Raji (cell line): ENCODE data around the gene CENPE.

Experiments
- POLR2A ChIP-seq: IDR thresholded peaks from 2 replicates; pipeline ENCODE4 v1.6.1; 2011; ENCODE audit warnings: low read depth, low read length, control low read depth; ENCODE audit not compliant: insufficient read depth

CENPE gene

DNA sequence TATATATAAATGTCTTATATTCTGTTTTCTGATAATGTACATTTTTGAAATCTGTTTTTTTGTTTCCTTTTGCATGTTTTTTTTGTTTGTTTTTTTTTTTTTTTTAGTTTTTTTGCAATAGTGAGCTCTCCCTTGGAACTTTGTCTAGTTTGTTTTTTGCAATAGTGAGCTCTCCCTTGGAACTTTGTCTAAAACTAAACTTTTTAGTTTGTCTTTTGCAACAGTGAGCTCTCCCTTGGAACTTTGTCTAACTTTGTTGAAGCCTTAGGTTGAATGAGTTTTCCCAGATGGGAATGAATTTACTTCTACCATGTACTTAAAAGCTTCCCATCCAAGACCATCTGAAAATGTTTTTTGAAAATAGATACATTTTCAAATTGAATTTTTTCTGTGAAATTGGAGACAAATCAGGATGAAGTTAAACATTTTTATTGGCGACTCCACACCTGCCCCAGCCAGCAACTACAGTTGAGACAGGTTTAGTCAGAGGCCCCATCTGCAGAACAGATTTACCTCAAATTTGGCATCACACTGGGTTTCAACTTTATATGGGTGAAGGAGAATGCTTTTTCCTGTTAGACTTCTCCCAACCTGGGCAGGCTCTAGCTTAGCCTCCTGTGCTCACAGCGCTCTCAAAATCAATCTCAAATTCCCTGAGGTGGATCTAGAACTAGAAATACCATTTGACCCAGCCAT, 137.5 kb downstream of the CENPE start:
- TF ChIP-seq POLR2A = no peak
